ENCODE results near the gene NPHP4.

Gene NPHP4

DNA sequence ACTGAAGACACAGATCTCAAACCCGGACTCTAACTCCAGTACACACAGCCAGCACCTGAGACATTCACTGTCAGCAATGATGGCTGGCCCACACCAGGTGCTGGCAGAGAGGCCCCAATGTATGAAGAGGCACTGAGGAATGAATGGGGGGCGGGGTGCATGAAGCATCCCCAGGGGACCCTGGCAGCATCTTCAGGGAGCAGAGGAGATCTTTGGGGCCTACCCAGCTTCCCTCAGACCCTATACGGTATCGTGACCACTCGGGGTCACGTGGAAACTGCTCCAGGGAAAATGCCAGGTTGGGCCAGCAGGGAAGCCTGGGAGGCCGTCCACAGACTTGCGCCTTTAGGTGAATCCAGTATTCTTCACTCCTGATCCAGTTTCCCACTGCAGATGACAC lies 84.3 kb downstream of the NPHP4 start:
- DNase-seq (ENCODE audit: low read depth in 2 of 2): no peak
- TF ChIP-seq, protein P1, sequence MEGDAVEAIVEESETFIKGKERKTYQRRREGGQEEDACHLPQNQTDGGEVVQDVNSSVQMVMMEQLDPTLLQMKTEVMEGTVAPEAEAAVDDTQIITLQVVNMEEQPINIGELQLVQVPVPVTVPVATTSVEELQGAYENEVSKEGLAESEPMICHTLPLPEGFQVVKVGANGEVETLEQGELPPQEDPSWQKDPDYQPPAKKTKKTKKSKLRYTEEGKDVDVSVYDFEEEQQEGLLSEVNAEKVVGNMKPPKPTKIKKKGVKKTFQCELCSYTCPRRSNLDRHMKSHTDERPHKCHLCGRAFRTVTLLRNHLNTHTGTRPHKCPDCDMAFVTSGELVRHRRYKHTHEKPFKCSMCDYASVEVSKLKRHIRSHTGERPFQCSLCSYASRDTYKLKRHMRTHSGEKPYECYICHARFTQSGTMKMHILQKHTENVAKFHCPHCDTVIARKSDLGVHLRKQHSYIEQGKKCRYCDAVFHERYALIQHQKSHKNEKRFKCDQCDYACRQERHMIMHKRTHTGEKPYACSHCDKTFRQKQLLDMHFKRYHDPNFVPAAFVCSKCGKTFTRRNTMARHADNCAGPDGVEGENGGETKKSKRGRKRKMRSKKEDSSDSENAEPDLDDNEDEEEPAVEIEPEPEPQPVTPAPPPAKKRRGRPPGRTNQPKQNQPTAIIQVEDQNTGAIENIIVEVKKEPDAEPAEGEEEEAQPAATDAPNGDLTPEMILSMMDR (IDR thresholded peaks at IDR 0.05; ENCODE audit: low read depth, low read length): no peak
- H3K4me3 ChIP-seq (replicated peaks in 1 of 2; ENCODE audit: low read depth in 2 of 2, low read length in 2 of 2): no peak overlapping the region

DNA sequence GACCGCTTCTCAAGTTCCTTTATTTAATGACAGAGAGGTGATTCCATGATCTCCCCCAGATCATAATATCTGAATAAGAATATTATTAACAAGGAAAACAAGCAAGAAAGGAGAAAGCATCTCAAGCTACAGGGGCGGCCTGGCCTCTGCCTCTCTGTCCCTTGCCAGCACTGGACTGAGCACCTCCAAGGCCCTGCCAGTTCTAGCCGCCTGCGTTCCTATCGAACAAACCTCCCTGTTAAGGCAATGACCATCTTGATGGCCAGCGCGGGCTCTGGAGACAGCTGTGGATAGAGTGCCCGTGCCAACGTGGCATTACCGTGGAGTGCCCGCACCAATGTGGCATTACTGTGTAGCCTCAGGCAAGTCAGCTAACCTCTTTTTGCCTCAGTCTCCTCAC lies 84.8 kb downstream of the NPHP4 start:
- TF ChIP-seq, protein P1 (IDR thresholded peaks at IDR 0.05; ENCODE audit: low read depth, low read length): no peak
- no peak overlapping the region for H3K4me3 ChIP-seq (replicated peaks in 1 of 2; ENCODE audit: low read depth in 2 of 2, low read length in 2 of 2)
- DNase-seq (ENCODE audit: low read depth in 2 of 2): no peak

DNA sequence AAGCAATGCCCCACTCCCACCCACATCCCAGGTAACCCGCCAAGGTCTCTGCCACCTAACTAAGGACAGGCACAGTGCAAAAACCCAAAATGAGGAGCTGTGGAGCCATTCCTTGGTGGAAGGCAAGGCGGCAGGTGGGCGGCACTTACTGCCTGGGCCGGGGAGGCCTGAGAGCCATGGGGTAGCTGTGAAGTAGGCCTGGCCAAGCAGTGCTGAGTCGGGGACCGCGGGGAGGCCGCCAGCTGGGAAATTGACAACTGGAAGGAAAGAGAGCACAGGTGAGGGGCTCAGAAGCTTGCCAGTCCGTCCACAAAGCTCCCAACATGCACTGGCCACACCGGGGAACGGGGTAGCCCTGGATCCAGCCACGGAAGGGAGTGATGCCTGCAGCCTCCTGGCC lies 85.3 kb downstream of the NPHP4 start:
- no peak overlapping the region for H3K4me3 ChIP-seq (replicated peaks in 1 of 2; ENCODE audit: low read depth in 2 of 2, low read length in 2 of 2)
- DNase-seq (ENCODE audit: low read depth in 2 of 2): no peak
- TF ChIP-seq, protein P1 (IDR thresholded peaks at IDR 0.05; ENCODE audit: low read depth, low read length): no peak

DNA sequence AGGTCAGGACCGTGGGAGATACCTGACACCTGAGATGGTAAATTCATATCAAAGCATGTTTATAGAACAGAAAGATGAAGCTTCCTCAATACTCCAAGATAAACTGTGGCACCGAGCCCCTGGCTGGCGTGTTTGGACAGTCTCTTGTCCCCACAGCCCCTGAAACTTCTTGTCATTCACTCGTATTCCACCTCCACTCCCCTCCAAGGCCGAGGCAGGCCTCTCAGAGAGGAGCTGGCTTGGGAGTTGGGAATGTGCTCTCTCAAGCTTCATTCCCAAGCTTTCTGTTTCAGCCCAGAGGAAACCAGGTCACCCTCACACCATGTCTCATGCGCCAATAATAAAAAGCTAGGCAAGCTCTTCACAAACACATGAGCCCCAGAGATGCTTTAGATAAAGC lies 86.1 kb downstream of the NPHP4 start:
- H3K4me3 ChIP-seq (replicated peaks in 1 of 2; ENCODE audit: low read depth in 2 of 2, low read length in 2 of 2): no peak overlapping the region
- TF ChIP-seq, protein P1 (IDR thresholded peaks at IDR 0.05; ENCODE audit: low read depth, low read length): no peak
- no peak for DNase-seq (ENCODE audit: low read depth in 2 of 2)

DNA sequence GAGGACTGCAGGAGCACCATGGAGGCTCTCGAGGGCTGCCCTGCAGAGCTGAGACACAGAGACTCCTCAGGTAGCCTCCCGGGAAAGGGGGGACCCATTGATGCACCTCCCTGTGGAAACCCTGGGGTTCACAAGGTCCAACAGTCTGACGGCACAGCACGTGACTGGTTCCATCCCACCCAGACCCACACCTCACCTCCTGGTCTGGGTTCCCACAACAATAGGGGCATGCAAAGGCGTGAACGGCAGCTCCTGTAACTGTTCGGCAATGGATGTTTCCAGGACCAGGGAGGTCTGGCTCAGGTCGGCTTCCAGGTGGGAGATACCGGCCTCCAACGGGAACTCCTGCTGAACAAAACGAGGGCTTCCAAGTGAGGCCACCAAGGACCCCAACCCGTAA lies 86.8 kb downstream of the NPHP4 start:
- DNase-seq (ENCODE audit: low read depth in 2 of 2): no peak
- TF ChIP-seq, protein P1 (IDR thresholded peaks at IDR 0.05; ENCODE audit: low read depth, low read length): no peak
- H3K4me3 ChIP-seq (replicated peaks in 1 of 2; ENCODE audit: low read depth in 2 of 2, low read length in 2 of 2): no peak overlapping the region

DNA sequence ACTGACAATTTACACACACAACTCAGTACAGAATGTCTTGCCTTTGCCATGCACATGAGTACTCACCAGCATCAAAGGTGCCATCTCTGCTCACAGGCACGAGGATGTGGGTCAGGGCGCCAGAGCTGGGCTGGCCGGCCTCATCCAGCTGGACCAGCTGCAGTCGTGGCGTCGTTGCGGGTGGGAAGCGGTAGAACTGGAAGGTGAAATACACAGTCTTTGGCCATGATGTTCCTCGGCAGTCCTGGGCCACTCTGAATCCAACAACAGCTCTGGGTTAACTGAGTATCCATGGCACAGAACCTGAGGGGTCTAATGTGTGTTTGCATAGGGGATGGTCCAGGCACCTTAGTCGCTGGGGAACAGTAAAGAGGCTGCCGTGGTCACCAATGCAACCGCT lies 87.7 kb downstream of the NPHP4 start:
- no peak for DNase-seq (ENCODE audit: low read depth in 2 of 2)
- TF ChIP-seq, protein P1 (IDR thresholded peaks at IDR 0.05; ENCODE audit: low read depth, low read length): no peak
- no peak overlapping the region for H3K4me3 ChIP-seq (replicated peaks in 1 of 2; ENCODE audit: low read depth in 2 of 2, low read length in 2 of 2)

DNA sequence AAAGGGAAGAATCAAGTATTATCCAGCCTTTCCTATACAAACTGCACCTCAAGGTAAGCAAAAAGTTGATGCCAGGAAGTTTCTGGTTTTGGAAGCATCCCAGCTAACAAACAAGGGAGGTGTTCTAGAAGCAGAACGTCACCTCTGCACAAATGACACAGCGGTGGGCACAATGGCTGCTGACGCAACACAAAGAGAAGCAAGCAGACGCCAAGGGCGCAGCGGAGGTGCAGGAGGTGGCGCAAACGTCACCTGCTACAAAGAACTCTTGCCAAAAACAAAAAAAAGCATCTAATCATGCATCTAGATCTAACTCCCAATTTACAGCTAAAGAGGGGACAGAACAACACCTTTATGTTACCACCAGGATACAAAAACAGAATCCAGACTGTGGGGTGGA lies 88.5 kb downstream of the NPHP4 start:
- no peak for DNase-seq (ENCODE audit: low read depth in 2 of 2)
- TF ChIP-seq, protein P1 (IDR thresholded peaks at IDR 0.05; ENCODE audit: low read depth, low read length): no peak
- H3K4me3 ChIP-seq (replicated peaks in 1 of 2; ENCODE audit: low read depth in 2 of 2, low read length in 2 of 2): no peak overlapping the region
